ENCODE data around the gene RAB9A. TPM values are rescaled to one million over a fixed set of nuclear protein-coding genes. Genes with fewer than 3 reads are reported as not detected.
"Not testable (repeated sequence)": the region's sequence is repeated elsewhere in the genome, so short reads cannot be mapped to it uniquely, and the experiment has no call there.

Gene RAB9A
- total RNA-seq, 1 experiment from 2014 or later = 59.3 TPM

GRCh38 chrX:13676885-13677284 is 12.0 kb upstream of the RAB9A start:
- H3K9me3 ChIP-seq (ENCODE audit: low read length) = no peaks in the 10 kb centered on the region
- no peaks in the 10 kb centered on the region for H3K79me2 ChIP-seq (ENCODE audit: low read length)
- no peaks in the 10 kb centered on the region for H4K20me1 ChIP-seq (ENCODE audit: insufficient read depth, low read depth, low read length)
- peak overlapping the region; percentile 32 for H3K4me3 ChIP-seq (ENCODE audit: low read length)
- H3K4me1 ChIP-seq (ENCODE audit: low read length) = peaks cover 34% of the 10 kb centered on the region
- DNase-seq = peak; percentile 74
- H3K4me2 ChIP-seq (ENCODE audit: low read depth, low read length, poor library complexity, severe bottlenecking) = peak overlapping the region; percentile 72
- no peaks in the 10 kb centered on the region for H3K9me2 ChIP-seq (replicated peaks; ENCODE audit: insufficient read depth, low read length)
- no peaks in the 10 kb centered on the region for H3K36me3 ChIP-seq (ENCODE audit: insufficient read depth, low read length)
- no peaks in the 10 kb centered on the region for H3K27me3 ChIP-seq (ENCODE audit: low read length)
- H3K9ac ChIP-seq (ENCODE audit: low read length) = peak overlapping the region; percentile 48
- H2AFZ ChIP-seq (ENCODE audit: low read length) = no peak overlapping the region; the same call in 1 of the 2 replicates
- peak overlapping the region; percentile 86 for H3K27ac ChIP-seq (ENCODE audit: low read length)

- H2AFZ ChIP-seq (ENCODE audit: low read length); DNase-seq; H3K4me3 ChIP-seq (ENCODE audit: low read length); H4K20me1 ChIP-seq (ENCODE audit: insufficient read depth, low read depth, low read length); H3K9ac ChIP-seq (ENCODE audit: low read length); H3K9me3 ChIP-seq (ENCODE audit: low read length); H3K36me3 ChIP-seq (ENCODE audit: insufficient read depth, low read length); H3K27me3 ChIP-seq (ENCODE audit: low read length); H3K79me2 ChIP-seq (ENCODE audit: low read length); H3K4me2 ChIP-seq (ENCODE audit: low read depth, low read length, poor library complexity, severe bottlenecking); H3K9me2 ChIP-seq (replicated peaks; ENCODE audit: insufficient read depth, low read length); H3K27ac ChIP-seq (ENCODE audit: low read length): not testable (repeated sequence)
- peaks cover 24% of the 10 kb centered on the region for H3K4me1 ChIP-seq (ENCODE audit: low read length)
These were observed 9.2 kb upstream of the RAB9A start for GRCh38 chrX:13679700-13680099.

GRCh38 chrX:13681595-13681994 is 7.3 kb upstream of the RAB9A start:
- no peaks in the 10 kb centered on the region for H3K79me2 ChIP-seq (ENCODE audit: low read length)

GRCh38 chrX:13684361-13684760 is 4.6 kb upstream of the RAB9A start:
- H3K9me2 ChIP-seq (replicated peaks; ENCODE audit: insufficient read depth, low read length) = no peaks in the 10 kb centered on the region
- H3K9ac ChIP-seq (ENCODE audit: low read length) = no peak overlapping the region
- no peaks in the 10 kb centered on the region for H3K9me3 ChIP-seq (ENCODE audit: low read length)
- peaks cover 31% of the 10 kb centered on the region for H3K4me1 ChIP-seq (ENCODE audit: low read length)
- H3K4me3 ChIP-seq (ENCODE audit: low read length) = no peak overlapping the region
- no peak for DNase-seq
- H3K27ac ChIP-seq (ENCODE audit: low read length) = no peak overlapping the region
- H3K4me2 ChIP-seq (ENCODE audit: low read depth, low read length, poor library complexity, severe bottlenecking) = no peak overlapping the region
- peaks cover 5% of the 10 kb centered on the region for H3K79me2 ChIP-seq (ENCODE audit: low read length)
- no peak overlapping the region for H2AFZ ChIP-seq (ENCODE audit: low read length)
- no peaks in the 10 kb centered on the region for H4K20me1 ChIP-seq (ENCODE audit: insufficient read depth, low read depth, low read length)
- no peaks in the 10 kb centered on the region for H3K36me3 ChIP-seq (ENCODE audit: insufficient read depth, low read length)
- H3K27me3 ChIP-seq (ENCODE audit: low read length) = no peaks in the 10 kb centered on the region

More at GRCh38 chrX:13681595-13681994, 7.3 kb upstream of the RAB9A start:
- H3K9me2 ChIP-seq (replicated peaks; ENCODE audit: insufficient read depth, low read length) = no peaks in the 10 kb centered on the region
- H3K9me3 ChIP-seq (ENCODE audit: low read length) = no peaks in the 10 kb centered on the region
- H4K20me1 ChIP-seq (ENCODE audit: insufficient read depth, low read depth, low read length) = no peaks in the 10 kb centered on the region
- DNase-seq = no peak
- H3K27ac ChIP-seq (ENCODE audit: low read length) = no peak overlapping the region
- peaks cover 29% of the 10 kb centered on the region for H3K4me1 ChIP-seq (ENCODE audit: low read length)
- no peaks in the 10 kb centered on the region for H3K36me3 ChIP-seq (ENCODE audit: insufficient read depth, low read length)
- no peaks in the 10 kb centered on the region for H3K27me3 ChIP-seq (ENCODE audit: low read length)
- no peak overlapping the region for H2AFZ ChIP-seq (ENCODE audit: low read length)
- H3K9ac ChIP-seq (ENCODE audit: low read length) = no peak overlapping the region
- H3K4me2 ChIP-seq (ENCODE audit: low read depth, low read length, poor library complexity, severe bottlenecking) = no peak overlapping the region
- H3K4me3 ChIP-seq (ENCODE audit: low read length) = no peak overlapping the region

GRCh38 chrX:13685126-13685763 is 3.7 kb upstream of the RAB9A start:
- Histone ChIP-seq H3K4me2 (ENCODE audit: low read depth, low read length, poor library complexity, severe bottlenecking) (no peak overlapping the region), H3K36me3 (ENCODE audit: insufficient read depth, low read length) (no peaks in the 10 kb centered on the region), H3K9me2 (replicated peaks; ENCODE audit: insufficient read depth, low read length) (no peaks in the 10 kb centered on the region), H3K4me1 (ENCODE audit: low read length) (peaks cover 33% of the 10 kb centered on the region), H3K4me3 (ENCODE audit: low read length) (no peak overlapping the region), H3K27ac (ENCODE audit: low read length) (no peak overlapping the region), H3K9ac (ENCODE audit: low read length) (no peak overlapping the region), H3K9me3 (ENCODE audit: low read length) (no peaks in the 10 kb centered on the region), H4K20me1 (ENCODE audit: insufficient read depth, low read depth, low read length) (no peaks in the 10 kb centered on the region), H3K79me2 (ENCODE audit: low read length) (peaks cover 13% of the 10 kb centered on the region), H3K27me3 (ENCODE audit: low read length) (no peaks in the 10 kb centered on the region), H2AFZ (ENCODE audit: low read length) (no peak overlapping the region)
- DNase-seq = no peak

GRCh38 chrX:13687203-13687602 is 1.7 kb upstream of the RAB9A start:
- peaks cover 31% of the 10 kb centered on the region for H3K79me2 ChIP-seq (ENCODE audit: low read length)
- no peaks in the 10 kb centered on the region for H3K36me3 ChIP-seq (ENCODE audit: insufficient read depth, low read length)
- no peak overlapping the region for H3K27ac ChIP-seq (ENCODE audit: low read length)
- no peak overlapping the region for H3K9ac ChIP-seq (ENCODE audit: low read length)
- H3K9me2 ChIP-seq (replicated peaks; ENCODE audit: insufficient read depth, low read length) = no peaks in the 10 kb centered on the region
- peaks cover 52% of the 10 kb centered on the region for H3K4me1 ChIP-seq (ENCODE audit: low read length)
- H3K4me3 ChIP-seq (ENCODE audit: low read length) = no peak overlapping the region
- DNase-seq = no peak
- no peaks in the 10 kb centered on the region for H3K9me3 ChIP-seq (ENCODE audit: low read length)
- H4K20me1 ChIP-seq (ENCODE audit: insufficient read depth, low read depth, low read length) = no peaks in the 10 kb centered on the region
- no peak overlapping the region for H3K4me2 ChIP-seq (ENCODE audit: low read depth, low read length, poor library complexity, severe bottlenecking)
- H2AFZ ChIP-seq (ENCODE audit: low read length) = 0 out of 2 replicates have a peak overlapping the region, but pooled peaks have one; percentile 15
- no peaks in the 10 kb centered on the region for H3K27me3 ChIP-seq (ENCODE audit: low read length)

- H4K20me1 ChIP-seq (ENCODE audit: insufficient read depth, low read depth, low read length) = peaks cover 1% of the 10 kb centered on the region; the same call in 1 of the 2 replicates
- H3K79me2 ChIP-seq (ENCODE audit: low read length) = peaks cover 44% of the 10 kb centered on the region
- H3K4me1 ChIP-seq (ENCODE audit: low read length) = peaks cover 65% of the 10 kb centered on the region
- peak overlapping the region; percentile 4; the same call in 1 of the 2 replicates for H3K27ac ChIP-seq (ENCODE audit: low read length)
- no peak overlapping the region for H2AFZ ChIP-seq (ENCODE audit: low read length)
- DNase-seq = no peak
- peak overlapping the region; percentile 70 for H3K4me3 ChIP-seq (ENCODE audit: low read length)
- H3K4me2 ChIP-seq (ENCODE audit: low read depth, low read length, poor library complexity, severe bottlenecking) = peak overlapping the region; percentile 75
- peak overlapping the region; percentile 84 for H3K9ac ChIP-seq (ENCODE audit: low read length)
- H3K27me3 ChIP-seq (ENCODE audit: low read length) = no peaks in the 10 kb centered on the region
- no peaks in the 10 kb centered on the region for H3K9me2 ChIP-seq (replicated peaks; ENCODE audit: insufficient read depth, low read length)
- no peaks in the 10 kb centered on the region for H3K36me3 ChIP-seq (ENCODE audit: insufficient read depth, low read length)
- H3K9me3 ChIP-seq (ENCODE audit: low read length) = no peaks in the 10 kb centered on the region
These were observed 457 bp upstream of the RAB9A start for GRCh38 chrX:13688384-13688957.

GRCh38 chrX:13689741-13690211 is 848 bp downstream of the RAB9A start:
- Histone ChIP-seq H3K79me2 (ENCODE audit: low read length) (peaks cover 57% of the 10 kb centered on the region), H3K4me3 (ENCODE audit: low read length) (peak overlapping the region; percentile 70), H3K9ac (ENCODE audit: low read length) (peak overlapping the region; percentile 84), H3K27me3 (ENCODE audit: low read length) (no peaks in the 10 kb centered on the region), H3K4me1 (ENCODE audit: low read length) (peaks cover 75% of the 10 kb centered on the region), H2AFZ (ENCODE audit: low read length) (no peak overlapping the region), H3K9me3 (ENCODE audit: low read length) (no peaks in the 10 kb centered on the region), H4K20me1 (ENCODE audit: insufficient read depth, low read depth, low read length) (peaks cover 10% of the 10 kb centered on the region; the same call in 1 of the 2 replicates), H3K36me3 (ENCODE audit: insufficient read depth, low read length) (no peaks in the 10 kb centered on the region), H3K9me2 (replicated peaks; ENCODE audit: insufficient read depth, low read length) (no peaks in the 10 kb centered on the region), H3K27ac (ENCODE audit: low read length) (peak overlapping the region; percentile 73), H3K4me2 (ENCODE audit: low read depth, low read length, poor library complexity, severe bottlenecking) (peak overlapping the region; percentile 75)
- DNase-seq = peak; percentile 54

Measured in Karpas-422 (cell line).